H9 (cell line): ENCODE measurements around the gene FAM193B. TPM values are rescaled to one million over a fixed set of nuclear protein-coding genes. Genes with fewer than 3 reads are reported as not detected.

ENCODE experiments used
- DNase-seq: peaks from one replicate; pipeline ENCODE4 v3.0.0-alpha.2; 2017
- H2AFZ ChIP-seq: one replicate; pipeline ENCODE4 v1.6.1; 2013; ENCODE audit warnings: mild to moderate bottlenecking, low read length, control low read depth, moderate library complexity
- H2AK5ac ChIP-seq: 2 replicates; pipeline ENCODE4 v1.6.1; 2013; ENCODE audit warnings: low read length, control low read depth, mixed read lengths; ENCODE audit not compliant: insufficient read length
- H2BK120ac ChIP-seq: one replicate; pipeline ENCODE4 v1.6.1; 2013; ENCODE audit warnings: low read depth, mild to moderate bottlenecking, low read length, control low read depth, inconsistent platforms; ENCODE audit not compliant: poor library complexity, severe bottlenecking
- H2BK12ac ChIP-seq: 2 replicates; pipeline ENCODE4 v1.6.1; 2013; ENCODE audit warnings: low read length, control low read depth, mixed read lengths, low read depth; ENCODE audit not compliant: insufficient read length
- H2BK15ac ChIP-seq: 2 replicates; pipeline ENCODE4 v1.6.1; 2013; ENCODE audit warnings: low read depth, low read length, control low read depth
- H2BK20ac ChIP-seq: one replicate; pipeline ENCODE4 v1.6.1; 2013; ENCODE audit warnings: low read depth, mild to moderate bottlenecking, low read length, control low read depth, inconsistent platforms; ENCODE audit not compliant: poor library complexity, severe bottlenecking
- H2BK5ac ChIP-seq: 2 replicates; pipeline ENCODE4 v1.6.1; 2013; ENCODE audit warnings: low read length, control low read depth, mixed read lengths; ENCODE audit not compliant: insufficient read length
- H3K14ac ChIP-seq: 2 replicates; pipeline ENCODE4 v1.6.1; 2013; ENCODE audit warnings: low read length, control low read depth; ENCODE audit not compliant: insufficient read depth
- H3K18ac ChIP-seq: 2 replicates; pipeline ENCODE4 v1.6.1; 2013; ENCODE audit warnings: low read depth, mild to moderate bottlenecking, mixed read lengths, low read length, control low read depth; ENCODE audit not compliant: insufficient read length
- H3K23ac ChIP-seq: 2 replicates; pipeline ENCODE4 v1.6.1; 2013; ENCODE audit warnings: low read length, control low read depth, mixed read lengths, low read depth; ENCODE audit not compliant: insufficient read length
- H3K23me2 ChIP-seq: 2 replicates; pipeline ENCODE4 v1.6.1; 2013; ENCODE audit warnings: low read depth, mild to moderate bottlenecking, mixed read lengths, low read length, control low read depth; ENCODE audit not compliant: insufficient read length, poor library complexity, severe bottlenecking
- H3K27ac ChIP-seq: 2 replicates; pipeline ENCODE4 v1.5.1; 2013; ENCODE audit warnings: low read length, control low read depth, mixed read lengths, low read depth; ENCODE audit not compliant: insufficient read length
- H3K27me3 ChIP-seq: 2 replicates; pipeline ENCODE4 v1.6.1; 2013; ENCODE audit warnings: low read length, control low read depth, inconsistent platforms; ENCODE audit not compliant: insufficient read depth
- H3K4ac ChIP-seq: 2 replicates; pipeline ENCODE4 v1.6.1; 2013; ENCODE audit warnings: low read depth, mild to moderate bottlenecking, control low read depth, inconsistent platforms, low read length, moderate library complexity
- H3K4me1 ChIP-seq: 2 replicates; pipeline ENCODE4 v1.6.1; 2013; ENCODE audit warnings: low read length, control low read depth, inconsistent platforms; ENCODE audit not compliant: insufficient read depth
- H3K4me2 ChIP-seq: 2 replicates; pipeline ENCODE4 v1.6.1; 2013; ENCODE audit warnings: low read length, control low read depth, mixed read lengths; ENCODE audit not compliant: insufficient read length, insufficient read depth
- H3K56ac ChIP-seq: 2 replicates; pipeline ENCODE4 v1.6.1; 2013; ENCODE audit warnings: low read depth, mild to moderate bottlenecking, mixed read lengths, low read length, control low read depth; ENCODE audit not compliant: insufficient read length
- H3K79me1 ChIP-seq: 2 replicates; pipeline ENCODE4 v1.6.1; 2013; ENCODE audit warnings: low read depth, mild to moderate bottlenecking, moderate library complexity, low read length, control low read depth, inconsistent platforms; ENCODE audit not compliant: insufficient read depth, poor library complexity, severe bottlenecking
- H3K79me2 ChIP-seq: 2 replicates; pipeline ENCODE4 v1.6.1; 2013; ENCODE audit warnings: low read length, control low read depth, inconsistent platforms; ENCODE audit not compliant: insufficient read depth
- H3K9ac ChIP-seq: 2 replicates; pipeline ENCODE4 v1.6.1; 2013; ENCODE audit warnings: low read length, control low read depth, mixed read lengths; ENCODE audit not compliant: insufficient read length; ENCODE audit errors: extremely low read depth
- H3K9me3 ChIP-seq: one replicate; pipeline ENCODE4 v1.6.1; 2013; ENCODE audit warnings: low read depth, low read length, inconsistent platforms; ENCODE audit not compliant: control insufficient read depth
- H3T11ph ChIP-seq: one replicate; pipeline ENCODE4 v1.6.1; 2013; ENCODE audit warnings: mild to moderate bottlenecking, low read length, control low read depth, inconsistent platforms
- H4K20me1 ChIP-seq: one replicate; pipeline ENCODE4 v1.6.1; 2013; ENCODE audit not compliant: control insufficient read depth, insufficient read length, insufficient read depth
- H4K5ac ChIP-seq: 2 replicates; pipeline ENCODE4 v1.6.1; 2013; ENCODE audit warnings: low read depth, mild to moderate bottlenecking, mixed read lengths, low read length, control low read depth; ENCODE audit not compliant: insufficient read length
- H4K8ac ChIP-seq: replicated peaks from 2 replicates; pipeline ENCODE4 v1.6.1; 2013; ENCODE audit warnings: low read length, control low read depth, mixed read lengths, low read depth; ENCODE audit not compliant: insufficient read length
- H4K91ac ChIP-seq: 2 replicates; pipeline ENCODE4 v1.6.1; 2013; ENCODE audit warnings: low read depth, mild to moderate bottlenecking, moderate library complexity, mixed read lengths, low read length, control low read depth; ENCODE audit not compliant: insufficient read length
- H3K27ac Mint-ChIP-seq, 3 experiments: 2 replicates in 2 of 3; 3 replicates in 1 of 3; pipeline ENCODE4 v1.8.0; 2020 to 2021; ENCODE audit warnings: mixed read lengths in 3 of 3, mild to moderate bottlenecking in 1 of 3, moderate library complexity in 1 of 3
- H3K27me3 Mint-ChIP-seq: 2 replicates; pipeline ENCODE4 v1.8.0; 2021; ENCODE audit warnings: low read depth, mild to moderate bottlenecking, moderate library complexity, mixed read lengths
- H3K36me3 Mint-ChIP-seq, 3 experiments: 2 replicates in 2 of 3; 3 replicates in 1 of 3; pipeline ENCODE4 v1.8.0; 2020 to 2021; ENCODE audit warnings: low read depth in 3 of 3, mixed read lengths in 3 of 3; ENCODE audit not compliant: insufficient read depth in 1 of 3
- H3K4me1 Mint-ChIP-seq, 2 experiments: 2 replicates each; pipeline ENCODE4 v1.8.0; 2020; ENCODE audit warnings: mixed read lengths in 2 of 2
- H3K4me3 Mint-ChIP-seq, 2 experiments: 2 replicates in 1 of 2; 3 replicates in 1 of 2; pipeline ENCODE4 v1.8.0; 2020 to 2021; ENCODE audit warnings: mild to moderate bottlenecking in 2 of 2, mixed read lengths in 2 of 2, moderate library complexity in 1 of 2
- H3K9me3 Mint-ChIP-seq, 2 experiments: 2 replicates in 1 of 2; 3 replicates in 1 of 2; pipeline ENCODE4 v1.8.0; 2020; ENCODE audit warnings: mild to moderate bottlenecking in 2 of 2, mixed read lengths in 2 of 2, moderate library complexity in 1 of 2
- CTCF ChIP-seq: fragments of 200-600 bp; sonication (generic); conservative IDR thresholded peaks from 3 replicates; pipeline ENCODE4 v1.8.0; 2021; ENCODE audit warnings: antibody characterized with exemption, mild to moderate bottlenecking
- WGBS: extraction: QIAGEN DNeasy Blood & Tissue Kit; methylation state at CpG from one replicate; pipeline ENCODE4 v1.1.7; 2013; ENCODE audit warnings: missing lambda C conversion rate, low lambda C conversion rate, mixed read lengths; ENCODE audit not compliant: insufficient read length; ENCODE audit errors: extremely low coverage; 5-methylcytosine and 5-hydroxymethylcytosine counted together
- total RNA-seq: library from RNA; stranded (reverse); gene quantifications from 2 replicates; pipeline ENCODE4 v1.2.1, GENCODE V29; 2021

Gene FAM193B
- total RNA-seq, 1 experiment from 2014 or later: 71.5 TPM

- no peak within 1 kb of the TSS for H3K27ac ChIP-seq
- peak within 1 kb of the TSS; percentile 95 to 98 (median 95); a peak in 5 of 7 replicates for H3K27ac Mint-ChIP-seq
- H4K5ac ChIP-seq: no peak within 1 kb of the TSS
- H3K9me3 ChIP-seq: no peaks in the 10 kb centered on the region
- TF ChIP-seq CTCF: no peak
- peak within 1 kb of the TSS; percentile 75 to 89 for H3K4me3 Mint-ChIP-seq
- no CpG with 5 or more reads among the region's 73 CpGs for WGBS
- peaks cover 29% of the 10 kb centered on the region for H3K27me3 Mint-ChIP-seq
- DNase-seq: peak; percentile 98
- H2BK5ac ChIP-seq: no peak within 1 kb of the TSS
- no peaks in the 10 kb centered on the region for H3K9me3 Mint-ChIP-seq
- H3K79me1 ChIP-seq: no peaks in the 10 kb centered on the region
- peaks cover 5% of the 10 kb centered on the region; the same call in 1 of the 2 replicates for H3K4me1 ChIP-seq
- no peaks in the 10 kb centered on the region for H3K79me2 ChIP-seq
- H4K20me1 ChIP-seq: no peaks in the 10 kb centered on the region
- no peak within 1 kb of the TSS for H3K23ac ChIP-seq
- peak within 1 kb of the TSS; percentile 53 for H3K4me2 ChIP-seq
- H3K27me3 ChIP-seq: no peaks in the 10 kb centered on the region; the same call in 1 of the 2 replicates
- H3K4ac ChIP-seq: peak within 1 kb of the TSS; percentile 87; the same call in 1 of the 2 replicates
- H4K91ac ChIP-seq: peak within 1 kb of the TSS; percentile 87
- H2BK120ac ChIP-seq: peak within 1 kb of the TSS; percentile 74
- no peak within 1 kb of the TSS for H2AK5ac ChIP-seq
- H2BK20ac ChIP-seq: no peak within 1 kb of the TSS
- peaks cover 38 to 59% of the 10 kb centered on the region in 2 experiments for H3K4me1 Mint-ChIP-seq
- no peak within 1 kb of the TSS for H2BK12ac ChIP-seq
- H3K18ac ChIP-seq: peak within 1 kb of the TSS; percentile 95
- H2AFZ ChIP-seq: no peak within 1 kb of the TSS
- H4K8ac ChIP-seq: no peak within 1 kb of the TSS
- peak within 1 kb of the TSS; percentile 22 for H3T11ph ChIP-seq
- peak within 1 kb of the TSS; percentile 60 for H3K9ac ChIP-seq
- H3K36me3 Mint-ChIP-seq: peaks cover 12 to 18% (median 18%) of the 10 kb centered on the region in 3 experiments
- peak within 1 kb of the TSS; percentile 98 for H3K14ac ChIP-seq
- 0 out of 2 replicates have a peak within 1 kb of the TSS, but pooled peaks have one; percentile 28 for H2BK15ac ChIP-seq
- H3K56ac ChIP-seq: no peak within 1 kb of the TSS
- H3K23me2 ChIP-seq: peaks cover 4% of the 10 kb centered on the region
Measured at GRCh38 chr5:177497292-177498012, 56.9 kb downstream of the FAM193B start, which contains the start of gene PDLIM7. Gene PDLIM7, minus strand, starts transcription at chr5:177497604. Its CDS starts 1,092 bp downstream, at chr5:177496512.
